NCI-H1930 (cell line): Measurements from ENCODE around the gene XCL1.

ENCODE experiments used
- DNase-seq, 2 experiments: peaks; one replicate each; lab custom pipeline; 2025; lab: John Stamatoyannopoulos, UW

Gene XCL1

GRCh38 chr1:168605443-168605842 lies 29.0 kb downstream of the XCL1 start:
- DNase-seq: no peak

- no peak for DNase-seq
Observed at GRCh38 chr1:168606096-168606495, 29.7 kb downstream of the XCL1 start.

GRCh38 chr1:168607872-168608428 lies 31.5 kb downstream of the XCL1 start:
- no peak for DNase-seq

DNA sequence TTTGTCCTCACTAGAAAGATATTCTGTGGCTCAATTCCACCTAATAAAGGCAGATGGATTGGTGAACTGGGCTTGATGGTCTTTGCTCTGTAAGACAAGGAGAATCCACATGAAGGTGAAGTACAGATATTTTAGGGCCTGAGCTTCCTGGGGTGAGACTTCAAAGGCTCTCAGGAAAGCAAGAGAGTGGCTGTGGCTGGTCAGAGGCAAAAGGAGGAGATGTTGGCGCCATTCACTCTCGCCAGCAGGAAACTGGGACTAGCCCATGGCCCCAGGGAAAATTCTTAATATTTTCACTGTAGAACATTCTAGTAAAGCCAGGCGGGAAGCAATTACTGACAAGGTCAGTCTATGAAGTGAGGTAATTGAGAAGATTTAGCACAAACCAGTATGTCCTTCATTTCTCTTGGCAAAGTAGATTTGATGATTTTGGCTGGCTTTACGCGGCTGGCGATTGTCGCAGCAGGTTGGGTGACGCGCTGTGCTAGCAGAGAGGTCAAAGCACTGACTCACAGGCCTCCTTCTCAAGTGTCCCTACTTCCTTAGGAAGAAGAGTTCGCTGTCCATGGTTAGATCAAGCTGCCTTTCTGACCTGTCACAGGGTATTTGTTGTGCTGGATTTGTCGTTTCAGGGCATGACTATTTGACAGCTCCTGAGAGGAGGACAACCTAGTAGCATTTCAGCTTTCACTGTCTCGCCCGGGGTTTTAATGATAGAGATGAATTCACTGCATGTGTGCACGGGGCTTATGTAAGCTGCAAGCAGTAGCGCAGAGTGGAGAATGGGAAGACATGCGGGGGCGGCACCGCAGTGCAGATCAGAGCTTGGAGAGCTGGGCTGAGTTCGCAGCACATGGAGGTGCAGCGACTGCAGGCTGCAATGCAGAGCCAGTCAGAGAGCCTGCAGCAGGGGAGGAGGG lies 32.7 kb downstream of the XCL1 start:
- no peak for DNase-seq

- DNase-seq: no peak
Observed at GRCh38 chr1:168609741-168610510, 33.5 kb downstream of the XCL1 start.

- DNase-seq: no peak
Observed at GRCh38 chr1:168613038-168613451, 36.6 kb downstream of the XCL1 start.

DNA sequence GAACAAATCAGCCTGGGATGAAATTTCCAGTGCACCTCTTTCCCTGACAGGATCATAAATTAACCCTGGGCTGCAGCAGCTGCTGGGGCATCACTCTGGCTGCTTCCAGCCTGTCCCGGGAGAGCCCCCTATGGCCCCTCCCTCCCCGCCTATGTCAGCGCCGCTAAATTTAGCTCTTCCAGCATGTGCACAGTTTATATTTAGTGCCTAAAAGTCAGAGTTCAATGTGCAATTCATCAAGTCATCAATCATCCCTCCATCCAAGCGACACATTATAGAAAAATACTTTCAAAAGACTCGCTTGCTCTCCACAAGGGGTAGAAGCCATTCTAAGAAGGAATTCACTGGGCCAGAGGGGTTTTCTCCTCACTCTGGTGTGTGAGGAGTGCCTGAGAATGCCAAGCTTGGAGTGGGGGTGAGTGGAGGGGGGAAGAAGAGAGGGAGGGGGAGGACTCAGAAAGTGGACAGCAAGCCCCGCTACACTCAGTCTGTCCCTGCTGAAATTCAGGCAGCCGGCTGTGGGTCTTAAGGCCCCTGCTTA lies 37.4 kb downstream of the XCL1 start:
- DNase-seq: no peak

DNA sequence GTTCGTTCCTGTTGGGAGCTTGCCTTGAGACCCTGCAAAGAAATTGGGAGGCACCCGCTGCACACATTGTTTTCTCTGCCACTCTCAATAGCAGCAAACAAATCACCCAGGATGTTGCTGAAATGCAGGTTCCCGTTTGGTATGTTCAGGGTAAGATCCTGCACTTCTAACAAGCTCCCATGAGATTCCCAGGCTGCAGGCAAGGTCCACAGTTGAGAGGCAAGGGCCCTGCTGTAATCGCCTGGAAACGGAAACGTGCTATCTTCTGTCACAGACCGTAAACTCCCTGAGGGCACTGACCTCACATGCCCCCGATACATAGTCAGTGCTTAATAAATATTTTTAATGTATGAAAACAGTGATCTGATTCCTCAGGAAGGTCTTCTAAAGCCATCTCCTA lies 37.8 kb downstream of the XCL1 start:
- no peak for DNase-seq

GRCh38 chr1:168615965-168616364 lies 39.6 kb downstream of the XCL1 start:
- DNase-seq: no peak

DNA sequence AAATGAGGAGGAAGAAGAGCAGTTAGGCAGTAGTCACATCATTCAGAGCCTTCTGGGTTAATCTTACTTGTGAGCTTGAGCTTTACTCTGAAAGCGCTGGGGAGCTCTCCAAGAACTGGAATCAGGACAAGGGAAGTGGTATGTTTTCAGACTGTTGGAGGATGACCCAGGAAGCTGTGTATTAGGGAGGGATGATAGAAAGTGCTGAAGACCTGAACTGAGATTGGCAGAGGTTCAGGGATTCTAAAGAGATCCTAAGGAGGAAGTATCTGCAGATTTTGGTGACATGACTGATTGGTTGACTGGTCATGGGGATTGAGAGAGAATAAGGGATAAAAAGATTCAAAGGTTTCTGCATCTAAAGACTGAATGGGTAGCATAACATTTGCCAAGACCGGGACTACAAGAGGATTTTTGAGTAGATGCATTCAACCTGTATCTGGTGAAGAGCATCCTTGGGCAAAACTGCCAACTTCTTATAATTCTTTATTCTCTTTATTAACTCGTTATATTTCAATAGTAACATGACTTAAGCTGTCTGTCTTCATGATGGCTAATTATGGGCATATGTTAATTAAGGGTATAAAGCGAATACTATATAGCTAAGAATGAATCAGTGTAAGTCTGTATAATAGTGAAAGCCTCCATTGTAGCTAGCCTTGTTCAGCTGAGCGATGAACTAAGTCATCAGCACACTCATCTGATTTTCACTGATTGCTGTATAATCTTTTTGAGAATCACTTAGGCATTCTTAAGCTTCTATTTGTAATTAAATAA lies 41.8 kb downstream of the XCL1 start:
- no peak for DNase-seq

- DNase-seq: no peak
Observed at GRCh38 chr1:168618886-168619285, 42.5 kb downstream of the XCL1 start.

DNA sequence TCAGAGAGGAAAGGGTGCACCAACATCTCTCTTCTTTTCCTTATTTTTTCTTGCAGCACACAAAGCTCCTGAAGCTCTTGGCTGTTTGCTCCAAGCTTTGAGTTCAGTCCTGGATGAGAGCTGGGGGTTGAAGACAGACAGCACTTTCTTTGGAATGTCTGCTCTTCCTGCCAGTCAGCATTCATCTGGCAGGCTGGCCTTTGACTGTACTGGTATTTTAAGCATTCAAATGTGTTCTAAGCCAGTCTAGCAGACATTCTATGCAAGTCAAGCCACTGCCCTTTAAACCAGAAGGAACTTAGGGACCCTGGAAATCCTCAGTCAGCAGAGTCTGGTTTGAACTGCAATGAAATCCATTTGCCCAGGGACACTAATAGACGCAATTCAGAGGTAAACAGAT lies 45.0 kb downstream of the XCL1 start:
- DNase-seq: no peak

DNA sequence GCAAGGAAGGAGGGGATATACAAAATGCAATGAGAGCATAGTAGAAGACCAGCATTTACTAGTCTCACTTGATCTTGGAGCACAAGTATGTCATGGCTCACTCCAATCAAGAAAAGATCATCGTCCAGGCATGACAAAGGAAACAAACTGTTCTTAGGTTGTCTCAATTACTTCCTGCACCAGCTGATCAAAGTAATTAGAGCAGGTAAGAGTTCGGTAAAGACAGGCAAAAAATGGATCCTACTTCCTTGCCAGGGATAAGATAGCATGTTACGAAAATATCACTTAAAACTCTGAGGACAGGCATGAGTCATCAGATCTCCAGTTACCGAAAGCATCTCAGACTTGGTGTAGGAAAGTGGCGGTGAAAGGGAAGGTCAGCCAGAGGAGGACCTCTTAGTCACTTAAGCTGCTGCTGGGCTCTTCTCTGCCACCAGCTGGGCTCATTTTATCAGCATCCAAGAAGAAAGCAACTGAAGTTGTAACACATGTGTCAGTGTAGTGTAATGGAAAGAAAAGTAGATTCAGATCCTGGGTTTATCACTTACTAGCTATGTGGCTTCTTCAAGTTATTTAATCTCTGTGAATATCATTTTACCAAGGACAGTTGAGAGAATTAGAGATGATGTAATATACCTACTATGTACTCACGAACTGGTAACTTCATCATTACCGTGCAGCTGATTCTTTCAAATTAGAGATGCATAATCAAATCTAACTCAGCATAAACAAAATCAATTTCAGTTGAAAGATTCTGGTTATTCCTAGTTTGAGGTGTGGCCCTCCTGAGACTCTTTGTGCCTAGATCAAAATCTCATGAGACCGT lies 46.8 kb downstream of the XCL1 start:
- DNase-seq: no peak

DNA sequence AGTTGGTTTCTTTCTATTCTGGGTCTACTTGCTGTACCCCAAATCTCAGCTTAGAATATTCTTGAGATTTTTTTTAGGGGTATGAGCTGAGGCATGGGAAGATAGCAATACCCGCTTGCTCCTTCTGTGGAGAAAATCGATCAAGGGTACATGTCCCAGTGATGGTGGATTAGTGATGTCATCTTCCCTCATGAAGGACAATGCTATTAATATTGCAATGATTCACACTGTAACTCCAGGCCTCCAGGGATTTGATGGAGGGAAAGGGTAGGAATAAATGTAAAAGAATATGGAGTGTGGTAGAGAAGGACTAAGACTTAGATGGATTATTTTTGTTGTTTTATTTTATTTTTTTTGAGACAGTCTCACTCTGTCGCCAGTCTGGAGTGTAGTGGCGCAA lies 47.4 kb downstream of the XCL1 start:
- no peak for DNase-seq

- no peak for DNase-seq
Observed at GRCh38 chr1:168626326-168626725, 49.9 kb downstream of the XCL1 start.

- DNase-seq: no peak
Observed at GRCh38 chr1:168627370-168627769, 51.0 kb downstream of the XCL1 start.

DNA sequence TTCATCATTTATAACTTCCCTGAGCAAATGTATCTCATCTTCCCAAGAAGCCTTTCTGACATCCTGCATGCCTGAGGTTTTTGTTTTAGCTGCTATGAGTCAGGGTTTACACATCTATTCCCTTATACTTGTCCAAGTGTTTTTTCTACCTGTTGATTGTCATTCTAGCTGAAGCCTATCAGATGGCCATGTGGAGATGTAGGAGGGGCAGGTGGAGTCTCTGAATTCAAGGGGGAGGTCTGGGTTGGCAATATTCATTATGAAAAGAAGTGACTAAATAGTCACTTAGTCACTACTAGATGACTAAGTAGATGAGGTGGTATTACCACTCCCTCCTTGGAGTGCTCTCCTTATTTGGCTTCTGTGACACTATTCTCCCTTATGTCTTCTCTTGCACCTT lies 52.4 kb downstream of the XCL1 start:
- no peak for DNase-seq

- no peak for DNase-seq
Observed at GRCh38 chr1:168629466-168629865, 53.1 kb downstream of the XCL1 start.
